ENCODE results near the gene IL15RA.

GRCh38 chr10:5970066-5970465 is 7.3 kb downstream of the IL15RA start:
- no peak for TF ChIP-seq CTCF (conservative IDR thresholded peaks at IDR 0.05)
- no peak for TF ChIP-seq ZFX (IDR thresholded peaks at IDR 0.05)
